NCI-H82 (cell line): ENCODE data around the gene STAB2.
A peak's percentile ranks its signal among the peaks of the same experiment; 100 is the strongest.

Experiments
- DNase-seq: peaks from one replicate; lab custom pipeline; 2025; lab: John Stamatoyannopoulos, UW

The STAB2 gene, protein sequence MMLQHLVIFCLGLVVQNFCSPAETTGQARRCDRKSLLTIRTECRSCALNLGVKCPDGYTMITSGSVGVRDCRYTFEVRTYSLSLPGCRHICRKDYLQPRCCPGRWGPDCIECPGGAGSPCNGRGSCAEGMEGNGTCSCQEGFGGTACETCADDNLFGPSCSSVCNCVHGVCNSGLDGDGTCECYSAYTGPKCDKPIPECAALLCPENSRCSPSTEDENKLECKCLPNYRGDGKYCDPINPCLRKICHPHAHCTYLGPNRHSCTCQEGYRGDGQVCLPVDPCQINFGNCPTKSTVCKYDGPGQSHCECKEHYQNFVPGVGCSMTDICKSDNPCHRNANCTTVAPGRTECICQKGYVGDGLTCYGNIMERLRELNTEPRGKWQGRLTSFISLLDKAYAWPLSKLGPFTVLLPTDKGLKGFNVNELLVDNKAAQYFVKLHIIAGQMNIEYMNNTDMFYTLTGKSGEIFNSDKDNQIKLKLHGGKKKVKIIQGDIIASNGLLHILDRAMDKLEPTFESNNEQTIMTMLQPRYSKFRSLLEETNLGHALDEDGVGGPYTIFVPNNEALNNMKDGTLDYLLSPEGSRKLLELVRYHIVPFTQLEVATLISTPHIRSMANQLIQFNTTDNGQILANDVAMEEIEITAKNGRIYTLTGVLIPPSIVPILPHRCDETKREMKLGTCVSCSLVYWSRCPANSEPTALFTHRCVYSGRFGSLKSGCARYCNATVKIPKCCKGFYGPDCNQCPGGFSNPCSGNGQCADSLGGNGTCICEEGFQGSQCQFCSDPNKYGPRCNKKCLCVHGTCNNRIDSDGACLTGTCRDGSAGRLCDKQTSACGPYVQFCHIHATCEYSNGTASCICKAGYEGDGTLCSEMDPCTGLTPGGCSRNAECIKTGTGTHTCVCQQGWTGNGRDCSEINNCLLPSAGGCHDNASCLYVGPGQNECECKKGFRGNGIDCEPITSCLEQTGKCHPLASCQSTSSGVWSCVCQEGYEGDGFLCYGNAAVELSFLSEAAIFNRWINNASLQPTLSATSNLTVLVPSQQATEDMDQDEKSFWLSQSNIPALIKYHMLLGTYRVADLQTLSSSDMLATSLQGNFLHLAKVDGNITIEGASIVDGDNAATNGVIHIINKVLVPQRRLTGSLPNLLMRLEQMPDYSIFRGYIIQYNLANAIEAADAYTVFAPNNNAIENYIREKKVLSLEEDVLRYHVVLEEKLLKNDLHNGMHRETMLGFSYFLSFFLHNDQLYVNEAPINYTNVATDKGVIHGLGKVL (N-terminal part only)

GRCh38 chr12:103586791-103587370 is at the start of gene STAB2:
Gene STAB2, plus strand, starts transcription at chr12:103587273. Its CDS starts 204 bp downstream, at chr12:103587477.
- DNase-seq = no peak

DNA sequence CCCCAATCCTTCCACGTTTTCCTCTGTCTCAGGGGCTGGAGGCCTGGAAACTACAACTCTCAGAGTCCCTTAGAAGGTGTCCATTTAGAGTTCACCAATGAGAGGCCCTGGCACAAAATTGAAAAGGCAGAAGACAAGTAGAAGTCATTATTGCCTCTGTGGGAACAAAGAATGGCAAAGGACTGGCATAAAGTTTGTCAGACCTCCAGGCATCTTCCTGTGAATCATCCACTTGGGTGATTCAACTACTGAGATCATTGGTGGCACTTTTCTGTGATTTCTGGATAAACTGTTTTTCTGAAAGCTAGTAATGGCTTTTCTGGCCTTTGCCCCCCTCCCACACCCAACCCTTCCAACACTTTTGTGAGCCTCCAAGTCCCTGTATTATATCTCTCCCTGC is 48.7 kb upstream of the STAB2 start:
- no peak for DNase-seq

GRCh38 chr12:103540319-103540718 is 46.8 kb upstream of the STAB2 start:
- no peak for DNase-seq

GRCh38 chr12:103542078-103542477 is 45.0 kb upstream of the STAB2 start:
- DNase-seq = no peak

GRCh38 chr12:103546959-103547358 is 40.1 kb upstream of the STAB2 start:
- DNase-seq = no peak

DNA sequence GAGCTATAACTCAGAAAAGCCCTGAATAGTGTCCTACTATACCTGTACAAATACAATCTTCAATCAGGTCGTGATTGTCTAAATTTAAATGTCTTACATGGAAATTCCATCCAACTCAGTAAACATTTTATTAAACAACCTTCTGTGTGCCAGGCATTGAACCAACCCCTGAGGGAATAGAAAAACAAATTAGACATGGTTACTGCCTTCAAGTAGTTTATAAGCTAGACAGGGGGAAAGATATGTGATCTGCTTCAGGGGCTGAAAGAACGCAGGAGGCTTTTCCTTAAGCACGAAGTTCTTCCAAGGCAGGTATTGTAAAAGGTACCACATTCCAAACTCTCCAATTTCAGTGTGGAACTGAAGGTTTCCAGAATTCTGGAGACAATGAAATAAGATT is 39.7 kb upstream of the STAB2 start:
- DNase-seq = no peak

GRCh38 chr12:103547929-103548328 is 39.1 kb upstream of the STAB2 start:
- DNase-seq = peak; percentile 20

- peak; percentile 88 for DNase-seq
Observed at GRCh38 chr12:103548622-103549601, 38.2 kb upstream of the STAB2 start.

DNA sequence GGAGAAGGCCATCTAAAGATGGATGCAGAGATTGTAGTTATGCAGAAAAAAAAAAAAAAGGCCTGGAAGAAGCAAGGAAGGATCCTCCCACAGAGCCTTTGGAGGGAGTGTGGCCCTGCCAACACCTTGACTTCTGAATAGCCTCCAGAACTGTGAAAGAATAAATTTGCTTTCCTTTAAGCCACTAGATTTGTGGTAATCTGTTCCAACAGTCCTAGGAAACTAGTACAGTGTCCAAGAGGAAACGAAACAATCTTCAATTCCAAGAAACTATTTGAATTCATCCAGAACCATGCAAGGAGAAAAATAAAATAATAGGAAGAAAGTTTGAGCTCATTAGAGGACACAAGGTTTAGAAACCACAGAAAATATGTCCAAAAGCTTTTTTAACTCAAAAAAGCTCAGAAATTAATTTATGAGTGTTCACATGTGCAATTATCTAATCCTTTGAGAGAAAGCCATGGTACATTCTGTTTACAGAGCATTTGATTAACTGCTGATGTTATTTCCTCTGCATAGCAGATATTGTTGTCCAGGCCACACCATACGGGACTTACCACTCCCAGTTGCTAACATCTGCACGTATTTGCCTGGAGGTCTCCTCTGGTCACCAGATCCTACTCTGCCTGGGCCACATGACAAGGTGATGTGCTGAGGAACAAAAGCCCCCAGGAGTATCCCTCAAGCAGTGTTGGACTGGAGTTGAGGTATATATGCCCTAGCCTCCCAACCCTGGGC is 30.0 kb upstream of the STAB2 start:
- no peak for DNase-seq

- DNase-seq = no peak
Observed at GRCh38 chr12:103557628-103558010, 29.5 kb upstream of the STAB2 start.

DNA sequence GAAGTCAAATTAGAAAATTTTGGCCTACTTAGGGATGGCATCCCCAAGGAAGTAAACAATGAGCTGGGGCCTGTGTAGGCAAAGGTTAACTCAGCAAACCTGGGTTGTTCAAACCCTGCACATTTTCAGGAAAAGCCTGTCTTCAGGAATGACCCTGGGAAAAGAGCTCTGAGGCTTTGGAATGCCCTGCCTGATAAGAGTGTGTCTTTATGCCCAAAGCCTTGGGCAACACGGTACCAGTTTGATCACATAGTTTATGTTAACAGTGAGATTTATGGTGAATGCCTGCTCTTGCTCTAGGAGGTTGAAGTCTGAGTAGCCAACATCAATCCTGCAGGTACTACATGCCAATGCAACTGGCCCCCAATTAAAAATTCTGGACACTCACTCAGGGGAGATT is 28.2 kb upstream of the STAB2 start:
- no peak for DNase-seq

GRCh38 chr12:103560604-103561101 is 26.4 kb upstream of the STAB2 start:
- DNase-seq = no peak

- DNase-seq = no peak
Observed at GRCh38 chr12:103561174-103561573, 25.9 kb upstream of the STAB2 start.

DNA sequence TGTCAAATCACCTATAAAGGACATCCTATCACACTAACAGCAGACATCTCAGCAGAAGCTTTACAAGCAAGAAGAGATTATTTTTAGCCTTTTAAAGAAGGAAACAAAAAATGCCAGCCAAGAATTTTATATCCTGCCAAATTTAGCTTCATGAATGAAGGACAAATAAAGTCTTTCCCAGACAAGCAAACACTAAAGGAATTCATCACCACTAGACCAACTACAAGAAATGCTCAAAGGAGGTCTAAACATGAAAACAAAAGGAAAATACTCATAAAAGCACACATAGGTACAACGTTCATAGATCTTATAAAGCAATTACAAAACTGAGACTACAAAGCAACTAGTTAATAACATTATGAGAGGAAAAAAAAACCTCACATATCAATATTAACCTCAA is 20.7 kb upstream of the STAB2 start:
- DNase-seq = no peak

- DNase-seq = no peak
Observed at GRCh38 chr12:103569278-103569677, 17.8 kb upstream of the STAB2 start.

DNA sequence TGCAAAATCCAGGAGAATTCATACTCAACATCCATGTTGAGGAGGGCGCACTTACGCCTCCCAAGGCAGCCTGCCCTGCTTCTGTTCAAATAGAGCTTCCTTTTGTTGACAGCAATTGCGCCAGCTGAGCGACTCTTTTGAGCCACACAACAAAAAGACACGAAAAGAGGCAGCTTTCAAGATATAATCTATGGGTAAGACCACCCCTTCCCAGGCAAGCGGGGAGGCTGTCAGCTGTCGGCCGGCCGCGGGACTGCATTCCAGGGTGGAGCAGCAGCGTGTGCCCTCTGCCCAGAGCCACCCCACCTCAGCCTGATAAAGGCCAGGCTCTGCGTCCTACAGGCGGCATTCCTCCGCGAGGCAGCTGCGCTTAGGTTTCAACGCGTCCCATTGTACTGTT is 15.8 kb upstream of the STAB2 start:
- peak; percentile 12 for DNase-seq

DNA sequence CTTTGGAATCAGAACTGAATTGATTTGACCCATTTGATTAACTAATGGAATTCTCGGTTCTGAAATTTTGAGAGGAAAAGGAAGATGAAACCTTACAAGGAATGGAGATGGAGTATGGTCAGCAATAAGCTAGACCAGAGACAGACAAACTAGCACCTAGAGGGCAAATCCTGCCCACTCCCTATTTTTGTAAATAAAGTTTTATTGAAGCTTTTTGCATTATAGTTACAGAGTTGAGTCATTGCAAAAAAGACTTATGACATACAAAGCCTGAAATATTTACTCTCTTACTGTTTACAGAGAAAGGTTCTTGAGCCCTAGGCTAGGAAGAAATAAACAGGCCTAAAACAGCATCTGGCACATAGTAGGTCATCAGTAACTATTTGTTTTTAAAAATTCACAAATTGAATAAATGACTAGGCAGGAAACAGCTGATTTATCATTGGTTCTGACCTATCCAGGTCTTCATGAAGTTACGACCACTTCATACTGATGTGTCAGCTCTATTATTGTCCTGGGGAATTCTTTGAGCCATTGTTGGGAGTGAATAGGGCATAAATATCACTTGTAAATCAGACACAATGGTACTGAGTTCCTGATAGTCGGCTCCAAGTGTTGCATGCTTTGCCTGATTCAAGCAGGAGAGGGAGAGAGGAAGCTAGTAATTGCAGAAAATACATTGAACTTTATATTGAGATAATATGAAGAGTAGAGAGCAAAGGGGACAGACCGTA is 14.6 kb upstream of the STAB2 start:
- DNase-seq = no peak

DNA sequence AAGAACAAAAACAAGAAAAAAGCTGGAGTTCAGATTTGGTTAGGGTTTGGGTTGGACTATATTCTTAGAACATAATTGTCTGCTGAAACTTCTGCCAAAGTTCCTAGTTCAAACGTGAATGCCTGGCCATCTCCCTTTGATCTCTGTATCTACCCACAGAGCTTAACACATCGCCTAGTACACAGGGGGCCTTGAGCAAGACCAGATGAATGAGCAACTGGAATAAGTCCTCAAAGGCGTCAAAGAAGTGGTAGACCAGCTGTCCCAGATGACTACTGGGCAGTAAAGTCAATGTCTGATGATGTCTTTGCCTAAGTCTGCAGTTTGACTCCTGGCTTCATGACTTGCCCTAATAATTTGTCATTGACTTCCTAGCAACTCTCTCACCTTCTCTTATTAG is 13.9 kb upstream of the STAB2 start:
- DNase-seq = no peak

- no peak for DNase-seq
Observed at GRCh38 chr12:103578926-103579325, 8.1 kb upstream of the STAB2 start.
